CD4-positive, alpha-beta T cell treated with Interleukin-4 for 1 hour (primary cell): ENCODE measurements around the gene SMIM28.
A peak's percentile ranks its signal among the peaks of the same experiment; 100 is the strongest.
"Not testable (repeated sequence)": the region's sequence is repeated elsewhere in the genome, so short reads cannot be mapped to it uniquely, and the experiment has no call there.

Experiments
- DNase-seq, 2 donors: peaks; one replicate each; pipeline ENCODE4 v3.0.0-alpha.2; 2020 to 2022

The SMIM28 gene

DNA sequence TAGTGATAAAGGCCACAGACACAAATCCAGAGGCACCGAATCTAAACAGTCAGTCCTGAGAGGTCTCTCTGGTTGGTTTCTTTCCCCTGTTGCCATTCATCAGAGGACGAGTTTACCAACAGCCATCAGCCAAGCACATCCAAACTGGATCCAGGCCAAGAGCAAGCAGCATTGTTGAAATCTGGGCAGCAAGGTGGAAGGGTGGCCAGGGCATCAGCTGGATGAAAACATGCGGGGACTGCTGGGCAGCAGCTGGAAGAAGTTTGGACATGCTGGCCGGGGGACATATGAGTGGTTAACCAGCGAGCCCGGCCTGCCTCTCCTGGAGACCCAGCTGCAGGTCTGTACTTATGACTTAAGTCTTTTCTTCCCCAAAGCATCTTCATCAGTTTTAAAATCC lies at the start of gene SMIM28:
Gene SMIM28 (plus strand): TSS at position 62 of the 400 bp plus-strand sequence. CDS start 168 bp downstream, at position 230.
- no peak for DNase-seq

DNA sequence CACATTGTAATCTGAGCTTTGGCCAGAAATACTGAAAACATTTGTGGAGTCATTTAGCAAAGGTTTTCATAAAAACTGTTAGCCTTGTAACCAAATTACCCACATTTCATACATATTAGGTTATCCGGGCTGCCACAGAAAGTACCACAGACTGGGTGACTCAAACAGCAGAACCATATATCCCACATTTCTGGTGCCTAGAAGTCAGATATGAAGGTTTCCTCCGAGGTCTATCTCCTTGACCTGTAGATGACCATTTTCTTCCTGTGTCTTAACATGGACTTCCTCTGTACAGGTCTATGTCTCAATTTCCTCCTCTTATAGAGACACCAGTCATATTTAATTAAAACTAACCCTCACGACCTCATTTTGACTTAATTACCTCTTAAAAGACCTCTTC lies 49.5 kb upstream of the SMIM28 start:
- no peak for DNase-seq

GRCh38 chr6:138330763-138331162 lies 46.9 kb upstream of the SMIM28 start:
- no peak for DNase-seq

DNA sequence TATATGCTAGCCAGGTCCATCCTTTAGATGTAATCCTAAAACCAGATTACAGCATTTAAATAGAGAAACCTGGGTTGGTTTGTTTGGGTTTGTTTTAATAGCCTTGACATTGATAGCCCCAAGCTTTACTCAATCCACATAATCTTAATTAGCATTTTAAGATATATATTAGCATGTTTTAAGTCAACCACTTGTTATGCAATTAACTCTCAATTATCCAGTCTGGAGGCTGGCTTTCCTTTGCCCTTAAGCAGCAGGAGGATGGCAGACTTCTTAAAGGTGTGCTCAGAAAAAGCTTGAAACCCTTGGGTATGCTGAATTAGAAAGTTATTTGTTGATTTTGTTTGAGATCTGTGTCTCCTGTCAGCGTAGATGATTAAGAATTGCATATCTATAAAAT lies 46.3 kb upstream of the SMIM28 start:
- DNase-seq: no peak

DNA sequence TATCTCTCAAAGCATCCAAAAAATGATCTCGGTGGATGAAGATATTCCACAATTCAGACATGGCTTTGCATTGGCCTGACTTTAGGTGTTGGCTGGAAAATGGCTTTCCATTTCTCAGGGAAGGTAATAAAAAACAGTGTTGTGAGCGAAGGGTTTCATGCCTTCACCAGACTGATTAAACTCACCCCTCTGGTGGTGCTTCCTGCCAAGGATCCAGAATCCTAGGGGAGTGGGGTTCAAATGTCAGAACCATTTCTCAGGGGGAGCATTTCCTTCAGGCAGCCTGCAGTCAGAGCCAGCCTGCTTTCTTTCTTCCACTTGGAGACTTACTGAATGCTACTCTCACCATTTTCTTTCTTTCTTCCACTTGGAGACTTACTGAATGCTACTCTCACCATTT lies 45.7 kb upstream of the SMIM28 start:
- no peak for DNase-seq

DNA sequence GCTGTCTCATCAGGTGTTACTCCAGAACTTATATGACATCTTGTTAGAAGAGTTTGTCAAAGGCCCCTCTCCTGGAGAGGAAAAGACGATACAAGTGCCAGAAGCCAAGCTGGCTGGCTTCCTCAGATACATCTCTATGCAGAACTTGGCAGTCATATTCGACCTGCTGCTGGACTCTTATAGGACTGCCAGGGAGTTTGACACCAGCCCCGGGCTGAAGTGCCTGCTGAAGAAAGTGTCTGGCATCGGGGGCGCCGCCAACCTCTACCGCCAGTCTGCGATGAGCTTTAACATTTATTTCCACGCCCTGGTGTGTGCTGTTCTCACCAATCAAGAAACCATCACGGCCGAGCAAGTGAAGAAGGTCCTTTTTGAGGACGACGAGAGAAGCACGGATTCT lies 43.7 kb upstream of the SMIM28 start:
- DNase-seq: no peak

- DNase-seq: no peak
Measured at GRCh38 chr6:138334963-138335362, 42.7 kb upstream of the SMIM28 start.

- no peak for DNase-seq
Measured at GRCh38 chr6:138336221-138336620, 41.5 kb upstream of the SMIM28 start.

DNA sequence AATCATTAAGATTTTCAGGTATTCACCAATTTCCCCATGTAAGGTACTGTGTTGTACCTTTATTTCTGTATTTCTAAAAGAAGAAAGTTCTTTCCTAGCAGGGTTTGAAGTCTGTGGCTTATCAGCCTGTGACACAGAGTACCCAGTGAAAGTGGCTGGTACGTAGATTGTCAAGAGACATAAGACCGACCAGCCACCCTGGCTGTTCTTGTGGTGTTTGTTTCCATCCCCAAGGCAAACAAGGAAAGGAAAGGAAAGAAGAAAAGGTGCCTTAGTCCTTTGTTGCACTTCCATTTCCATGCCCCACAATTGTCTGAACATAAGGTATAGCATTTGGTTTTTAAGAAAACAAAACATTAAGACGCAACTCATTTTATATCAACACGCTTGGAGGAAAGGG lies 40.6 kb upstream of the SMIM28 start:
- no peak for DNase-seq

DNA sequence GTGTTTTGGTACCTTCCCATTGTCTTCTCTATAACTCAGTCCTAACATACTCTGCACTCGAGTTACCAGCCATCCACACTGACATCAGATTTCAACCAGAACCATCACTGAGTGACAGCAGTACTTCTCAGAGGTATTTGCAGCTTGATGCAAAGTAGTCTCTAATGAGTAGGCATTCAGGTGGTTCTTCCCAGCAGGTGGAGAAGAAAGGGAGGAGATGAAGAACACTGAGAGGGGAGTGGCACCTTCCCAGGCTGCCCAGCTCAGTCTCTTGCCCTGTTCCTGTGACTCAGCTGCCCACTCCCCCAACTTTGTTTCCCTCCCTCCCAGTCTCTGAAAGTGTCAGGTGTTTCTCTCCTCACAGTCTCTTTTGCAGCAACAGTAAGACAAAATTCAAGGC lies 38.7 kb upstream of the SMIM28 start:
- DNase-seq: no peak

GRCh38 chr6:138341176-138341575 lies 36.5 kb upstream of the SMIM28 start:
- DNase-seq: no peak

GRCh38 chr6:138343112-138343511 lies 34.6 kb upstream of the SMIM28 start:
- no peak for DNase-seq

- DNase-seq: no peak
Measured at GRCh38 chr6:138345565-138346285, 32.0 kb upstream of the SMIM28 start.

GRCh38 chr6:138346302-138347195 lies 31.2 kb upstream of the SMIM28 start:
- peak in 1 of 2 donors; percentile 4 for DNase-seq

GRCh38 chr6:138347864-138348263 lies 29.8 kb upstream of the SMIM28 start:
- no peak for DNase-seq

DNA sequence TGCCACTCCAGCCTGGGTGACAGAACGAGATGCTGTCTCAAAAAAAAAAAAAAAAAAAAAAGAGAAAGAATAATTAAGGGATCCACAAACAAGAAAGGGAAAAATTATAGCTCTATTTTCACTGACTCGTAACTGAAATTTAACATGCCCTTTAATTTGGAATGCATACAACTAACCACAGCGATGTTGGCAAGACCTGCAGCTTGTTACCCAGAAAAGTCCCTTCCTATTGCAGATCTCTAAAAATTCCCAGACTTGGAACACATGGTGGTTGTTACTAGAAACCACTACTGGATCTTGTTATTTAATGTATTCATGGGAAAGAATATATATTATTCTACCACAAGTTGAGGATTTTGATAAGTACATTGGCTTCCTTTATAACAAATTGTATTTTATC lies 27.8 kb upstream of the SMIM28 start:
- no peak for DNase-seq

- DNase-seq: no peak
Measured at GRCh38 chr6:138357928-138358327, 19.8 kb upstream of the SMIM28 start.

- DNase-seq: not testable (repeated sequence)
Measured at GRCh38 chr6:138368684-138369083, 9.0 kb upstream of the SMIM28 start.

DNA sequence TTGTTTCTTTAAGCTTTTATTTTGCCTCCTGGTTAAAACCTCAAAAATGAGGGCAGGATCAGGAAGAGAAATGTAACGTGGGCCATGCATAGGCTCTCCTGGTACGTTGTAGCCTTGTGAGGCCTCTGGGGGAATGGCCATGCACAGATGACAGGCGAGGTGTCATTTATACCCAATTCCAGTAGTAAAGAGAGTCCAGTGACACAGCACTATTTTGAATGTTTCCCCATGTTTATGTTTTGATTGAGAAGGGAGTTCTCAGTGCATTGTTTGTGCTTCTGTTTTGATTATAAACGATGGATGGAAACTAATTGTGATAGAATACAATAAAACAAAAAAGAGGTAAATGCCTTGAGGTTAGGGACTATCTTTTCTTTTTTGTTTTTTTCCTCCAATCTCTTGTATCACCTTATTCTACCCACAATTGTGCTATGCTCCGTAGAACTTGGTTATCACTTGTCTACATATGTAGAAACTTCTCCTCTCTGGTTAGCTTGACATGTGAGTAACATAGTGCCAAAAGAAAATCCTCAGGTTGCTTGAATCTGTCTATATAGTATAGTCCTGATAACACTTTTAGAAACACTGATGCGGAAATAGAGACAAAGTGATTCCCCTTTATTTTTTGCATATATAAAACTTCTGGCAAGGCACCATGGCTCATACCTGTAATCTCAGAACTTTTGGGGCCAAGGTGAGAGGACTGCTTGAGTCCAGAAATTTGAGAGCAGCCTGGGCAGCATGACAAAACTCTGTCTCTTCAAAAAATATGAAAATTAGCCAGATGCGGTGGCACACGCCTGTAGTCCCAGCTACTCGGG lies 6.9 kb upstream of the SMIM28 start:
- DNase-seq: no peak

GRCh38 chr6:138371452-138371711 lies 6.3 kb upstream of the SMIM28 start:
- no peak for DNase-seq

GRCh38 chr6:138371720-138372119 lies 6.0 kb upstream of the SMIM28 start:
- no peak for DNase-seq

DNA sequence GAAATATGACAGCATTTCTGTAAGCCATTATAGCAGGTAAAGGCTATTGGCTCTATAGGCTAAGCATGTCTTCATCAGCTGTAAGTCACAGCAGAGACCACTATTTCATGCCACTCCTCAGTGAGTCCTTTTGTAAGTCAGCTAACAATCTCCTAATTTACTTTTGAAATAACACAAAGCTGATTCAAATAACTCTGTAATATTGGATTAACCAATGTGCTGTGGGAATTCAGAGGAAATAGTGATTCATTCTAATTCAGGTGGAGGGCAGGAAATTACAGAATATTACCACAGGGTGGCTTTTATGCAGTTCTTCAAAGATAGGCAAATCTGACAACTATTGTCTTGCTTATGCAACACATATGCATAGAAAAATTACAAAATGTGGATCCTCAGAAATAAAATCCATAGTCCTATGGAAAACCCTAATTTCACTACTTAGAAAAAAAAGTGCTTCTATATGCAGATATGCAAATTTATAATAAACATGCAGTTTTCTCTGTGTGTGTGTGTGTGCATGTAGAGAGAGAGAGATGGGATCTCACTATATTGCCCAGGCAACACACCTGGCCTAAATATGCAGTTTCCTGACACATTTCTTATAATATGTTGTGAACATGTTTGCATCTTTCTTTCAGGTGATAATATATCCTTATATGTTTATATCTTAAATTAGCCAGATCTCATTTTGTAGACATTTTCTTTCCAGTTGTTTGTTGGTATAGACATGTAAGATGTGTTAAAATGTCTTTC lies 4.8 kb upstream of the SMIM28 start:
- DNase-seq: peak in 1 of 2 donors; percentile 41

DNA sequence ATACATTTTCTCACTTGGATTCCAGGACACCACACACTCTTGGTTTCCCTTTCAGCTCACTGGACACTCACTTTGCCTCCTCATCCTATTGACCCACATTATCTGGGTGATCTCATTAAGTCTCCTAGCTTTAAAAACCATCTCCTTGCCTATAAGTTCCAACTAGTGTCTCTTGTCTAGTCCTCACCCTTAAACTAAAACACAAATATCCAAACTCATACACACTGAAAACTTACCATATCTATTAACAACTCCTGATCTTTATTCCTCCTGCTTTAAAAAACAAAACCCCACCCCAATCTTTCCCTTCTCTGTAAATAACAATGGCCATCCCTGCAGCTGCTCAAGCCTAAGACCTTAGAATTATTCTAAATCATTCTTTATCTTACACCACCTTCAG lies 3.5 kb upstream of the SMIM28 start:
- no peak for DNase-seq
